ENCODE data around the gene FXN.

- TF ChIP-seq CTCF (IDR thresholded peaks at IDR 0.05) (no peak), ZFX (IDR thresholded peaks at IDR 0.05; ENCODE audit: borderline replicate concordance) (no peak)
Measured at GRCh38 chr9:69143291-69143690, 107.7 kb downstream of the FXN start.
